Neuronal stem cell (in vitro differentiated cells): ENCODE results near the gene TUBA4A.

Source experiments
- DNase-seq: peaks from one replicate; pipeline ENCODE4 v3.0.0-alpha.2; 2013; ENCODE audit warnings: low spot score
- H2AFZ ChIP-seq: one replicate; pipeline ENCODE4 v1.6.1; 2013; ENCODE audit warnings: mild to moderate bottlenecking, low read length, inconsistent platforms
- H2AK5ac ChIP-seq: 2 replicates; pipeline ENCODE4 v1.6.1; 2013; ENCODE audit warnings: low read depth, mild to moderate bottlenecking, inconsistent platforms, low read length, moderate library complexity, mixed read lengths
- H2BK120ac ChIP-seq: 2 replicates; pipeline ENCODE4 v1.6.1; 2013; ENCODE audit warnings: low read depth, mild to moderate bottlenecking, inconsistent platforms, low read length, moderate library complexity, mixed read lengths
- H2BK12ac ChIP-seq: one replicate; pipeline ENCODE4 v1.6.1; 2013; ENCODE audit warnings: low read length, inconsistent platforms
- H2BK15ac ChIP-seq: 2 replicates; pipeline ENCODE4 v1.6.1; 2013; ENCODE audit warnings: mild to moderate bottlenecking, low read length, inconsistent platforms, mixed read lengths
- H2BK5ac ChIP-seq: one replicate; pipeline ENCODE4 v1.6.1; 2013; ENCODE audit warnings: inconsistent platforms, mild to moderate bottlenecking, low read length, moderate library complexity
- H3K14ac ChIP-seq: one replicate; pipeline ENCODE4 v1.6.1; 2013; ENCODE audit warnings: low read length, inconsistent platforms
- H3K18ac ChIP-seq: 2 replicates; pipeline ENCODE4 v1.6.1; 2013; ENCODE audit warnings: low read length, inconsistent platforms
- H3K23ac ChIP-seq: 2 replicates; pipeline ENCODE4 v1.6.1; 2013; ENCODE audit warnings: low read depth, mild to moderate bottlenecking, mixed read lengths, low read length, inconsistent platforms; ENCODE audit not compliant: poor library complexity
- H3K27ac ChIP-seq: replicated peaks from 3 replicates; pipeline ENCODE4 v1.5.1; 2013; ENCODE audit warnings: low read length, inconsistent platforms
- H3K27me3 ChIP-seq, 3 experiments: 2 replicates each; pipeline ENCODE4 v1.6.1; 2013; ENCODE audit warnings: low read length in 3 of 3, mild to moderate bottlenecking in 2 of 3, inconsistent platforms in 1 of 3, low read depth in 1 of 3, mixed read lengths in 1 of 3, moderate library complexity in 1 of 3; ENCODE audit not compliant: control insufficient read depth in 3 of 3, insufficient read depth in 3 of 3
- H3K36me3 ChIP-seq, 2 donors: replicated peaks in 1 of 2; 2 replicates each; pipeline ENCODE4 v1.6.1; 2013; ENCODE audit warnings: low read length in 2 of 2; ENCODE audit not compliant: control insufficient read depth in 2 of 2, insufficient read depth in 2 of 2
- H3K4ac ChIP-seq: 2 replicates; pipeline ENCODE4 v1.6.1; 2013; ENCODE audit warnings: inconsistent platforms, mild to moderate bottlenecking, low read length, moderate library complexity
- H3K4me1 ChIP-seq, 2 donors: 1 replicate in 1 of 2; 2 replicates in 1 of 2; pipeline ENCODE4 v1.6.1; 2013; ENCODE audit warnings: low read length in 2 of 2, low read depth in 1 of 2; ENCODE audit not compliant: control insufficient read depth in 2 of 2, insufficient read depth in 1 of 2
- H3K4me2 ChIP-seq: one replicate; pipeline ENCODE4 v1.6.1; 2013; ENCODE audit warnings: mild to moderate bottlenecking, low read length, inconsistent platforms; ENCODE audit not compliant: insufficient read depth, poor library complexity, severe bottlenecking
- H3K4me3 ChIP-seq, 2 donors: 2 replicates each; pipeline ENCODE4 v1.5.1; 2013; ENCODE audit warnings: low read length in 2 of 2, mild to moderate bottlenecking in 2 of 2, inconsistent platforms in 1 of 2, moderate library complexity in 1 of 2
- H3K79me1 ChIP-seq: one replicate; pipeline ENCODE4 v1.6.1; 2013; ENCODE audit warnings: low read depth, mild to moderate bottlenecking, inconsistent platforms, low read length, moderate library complexity
- H3K9ac ChIP-seq: one replicate; pipeline ENCODE4 v1.6.1; 2013; ENCODE audit warnings: mild to moderate bottlenecking, low read depth, low read length, inconsistent platforms; ENCODE audit not compliant: poor library complexity
- H3K9me3 ChIP-seq, 2 donors: replicated peaks in 1 of 2; 2 replicates each; pipeline versions ENCODE3 to v1.6.1; 2013; ENCODE audit warnings: low read length in 2 of 2, mild to moderate bottlenecking in 2 of 2, inconsistent platforms in 1 of 2, low read depth in 1 of 2, mixed read lengths in 1 of 2, moderate library complexity in 1 of 2; ENCODE audit not compliant: control insufficient read depth in 2 of 2, insufficient read depth in 1 of 2
- H4K8ac ChIP-seq: one replicate; pipeline ENCODE4 v1.6.1; 2013; ENCODE audit warnings: low read depth, mild to moderate bottlenecking, inconsistent platforms, low read length, moderate library complexity
- H4K91ac ChIP-seq: one replicate; pipeline ENCODE4 v1.6.1; 2013; ENCODE audit warnings: low read length, low read depth, mild to moderate bottlenecking, inconsistent platforms; ENCODE audit not compliant: poor library complexity
- WGBS, 2 donors: extraction: QIAGEN DNeasy Blood & Tissue Kit; methylation state at CpG; one replicate each; pipeline ENCODE4 v1.1.7; 2013; ENCODE audit warnings: missing lambda C conversion rate in 2 of 2, mixed read lengths in 1 of 2; ENCODE audit not compliant: insufficient read length in 2 of 2, insufficient replicate concordance in 1 of 2; ENCODE audit errors: extremely low coverage in 2 of 2; 5-methylcytosine and 5-hydroxymethylcytosine counted together

The TUBA4A gene

GRCh38 chr2:219252900-219253752, 592 bp downstream of the TUBA4A start, which contains the start of gene TUBA4B:
TSS of gene TUBA4B (plus strand) at chr2:219253243. CDS start at chr2:219253408, 165 bp downstream.
- Histone ChIP-seq H3K27me3 (peaks cover 28 to 59% (median 55%) of the 10 kb centered on the region in 3 experiments), H3K9me3 (peaks cover 0 to 2% of the 10 kb centered on the region in 2 donors), H2BK15ac (peak within 1 kb of the TSS; percentile 81), H2AFZ (peak within 1 kb of the TSS; percentile 83), H3K4me3 (peak within 1 kb of the TSS; percentile 26 to 73), H2BK120ac (no peak within 1 kb of the TSS), H2AK5ac (peak within 1 kb of the TSS; percentile 88), H3K27ac (no peak within 1 kb of the TSS), H2BK5ac (no peak within 1 kb of the TSS), H2BK12ac (peak within 1 kb of the TSS; percentile 73), H3K4me1 (peaks cover 12 to 18% of the 10 kb centered on the region in 2 donors), H3K14ac (peak within 1 kb of the TSS; percentile 89), H3K9ac (peak within 1 kb of the TSS; percentile 60), H4K8ac (no peak within 1 kb of the TSS), H3K4ac (no peak within 1 kb of the TSS), H3K36me3 (peaks cover 3 to 7% of the 10 kb centered on the region in 2 donors), H3K4me2 (peak within 1 kb of the TSS; percentile 80), H4K91ac (no peak within 1 kb of the TSS), H3K79me1 (peaks cover 2% of the 10 kb centered on the region), H3K23ac (peak within 1 kb of the TSS; percentile 80), H3K18ac (peak within 1 kb of the TSS; percentile 76)
- no CpG with 5 or more reads among the region's 49 CpGs for WGBS, 2 donors
- DNase-seq = no peak

- Histone ChIP-seq H3K9me3 (peaks cover 0 to 2% of the 10 kb centered on the region in 2 donors), H3K36me3 (peaks cover 7 to 13% of the 10 kb centered on the region in 2 donors), H3K27ac (no peak overlapping the region), H3K9ac (no peak overlapping the region), H2BK15ac (peak overlapping the region; percentile 37), H3K27me3 (peaks cover 28 to 59% (median 55%) of the 10 kb centered on the region in 3 experiments), H2AFZ (peak overlapping the region; percentile 83), H2AK5ac (no peak overlapping the region), H3K4ac (no peak overlapping the region), H4K91ac (no peak overlapping the region), H3K14ac (no peak overlapping the region), H2BK120ac (no peak overlapping the region), H2BK12ac (no peak overlapping the region), H4K8ac (no peak overlapping the region), H2BK5ac (no peak overlapping the region), H3K18ac (no peak overlapping the region), H3K4me3 (no peak overlapping the region), H3K79me1 (peaks cover 2% of the 10 kb centered on the region), H3K23ac (no peak overlapping the region), H3K4me2 (peak overlapping the region; percentile 80), H3K4me1 (peaks cover 12 to 18% of the 10 kb centered on the region in 2 donors)
- no peak for DNase-seq
- no CpG with 5 or more reads among the region's 9 CpGs for WGBS, 2 donors
These were observed 1.2 kb downstream of the TUBA4A start for GRCh38 chr2:219252570-219252899.

- no peak overlapping the region for H3K4me2 ChIP-seq
- H2AFZ ChIP-seq = no peak overlapping the region
- H3K23ac ChIP-seq = peak overlapping the region; percentile 13
- H2BK5ac ChIP-seq = no peak overlapping the region
- H2AK5ac ChIP-seq = no peak overlapping the region
- H2BK120ac ChIP-seq = no peak overlapping the region
- H3K18ac ChIP-seq = no peak overlapping the region
- peaks cover 12 to 18% of the 10 kb centered on the region in 2 donors for H3K4me1 ChIP-seq
- no peak overlapping the region for H2BK15ac ChIP-seq
- H3K9me3 ChIP-seq = peaks cover 0 to 2% of the 10 kb centered on the region in 2 donors
- H4K8ac ChIP-seq = no peak overlapping the region
- peak overlapping the region; percentile 55 for H3K9ac ChIP-seq
- H3K27ac ChIP-seq = no peak overlapping the region
- H3K36me3 ChIP-seq = peaks cover 9 to 18% of the 10 kb centered on the region in 2 donors
- H3K4ac ChIP-seq = no peak overlapping the region
- peaks cover 28 to 59% (median 55%) of the 10 kb centered on the region in 3 experiments for H3K27me3 ChIP-seq
- H3K14ac ChIP-seq = no peak overlapping the region
- H2BK12ac ChIP-seq = no peak overlapping the region
- WGBS, 2 donors = no CpG with 5 or more reads among the region's 5 CpGs
- no peak for DNase-seq
- peaks cover 2% of the 10 kb centered on the region for H3K79me1 ChIP-seq
- no peak overlapping the region for H4K91ac ChIP-seq
- H3K4me3 ChIP-seq = no peak overlapping the region
These were observed 1.6 kb downstream of the TUBA4A start for GRCh38 chr2:219252084-219252483.

- peaks cover 28 to 57% (median 55%) of the 10 kb centered on the region in 3 experiments for H3K27me3 ChIP-seq
- H3K18ac ChIP-seq = no peak overlapping the region
- no peak overlapping the region for H2AFZ ChIP-seq
- H2AK5ac ChIP-seq = no peak overlapping the region
- H2BK5ac ChIP-seq = no peak overlapping the region
- no peak overlapping the region for H3K4ac ChIP-seq
- H3K4me1 ChIP-seq = peaks cover 12 to 18% of the 10 kb centered on the region in 2 donors
- no peak overlapping the region for H2BK15ac ChIP-seq
- no peak overlapping the region for H4K91ac ChIP-seq
- no peak overlapping the region for H3K9ac ChIP-seq
- H3K36me3 ChIP-seq = peaks cover 9 to 22% of the 10 kb centered on the region in 2 donors
- no peak overlapping the region for H4K8ac ChIP-seq
- no peak overlapping the region for H3K4me2 ChIP-seq
- H3K27ac ChIP-seq = no peak overlapping the region
- peaks cover 0 to 2% of the 10 kb centered on the region in 2 donors for H3K9me3 ChIP-seq
- H3K79me1 ChIP-seq = peaks cover 2% of the 10 kb centered on the region
- no peak overlapping the region for H3K14ac ChIP-seq
- WGBS, 2 donors = no CpG with 5 or more reads among the region's 6 CpGs
- no peak overlapping the region for H3K23ac ChIP-seq
- DNase-seq = no peak
- no peak overlapping the region for H2BK12ac ChIP-seq
- H2BK120ac ChIP-seq = no peak overlapping the region
- H3K4me3 ChIP-seq = no peak overlapping the region
These were observed 2.1 kb downstream of the TUBA4A start for GRCh38 chr2:219251656-219252055.
